GM19452 (cell line): ENCODE measurements around the gene MAJIN.

Experiments
- ATAC-seq: cut with Tn5 transposase; IDR thresholded peaks from one replicate; pipeline ENCODE4 v1.9.1; 2021; ENCODE audit not compliant: unreplicated experiment

The MAJIN gene

DNA sequence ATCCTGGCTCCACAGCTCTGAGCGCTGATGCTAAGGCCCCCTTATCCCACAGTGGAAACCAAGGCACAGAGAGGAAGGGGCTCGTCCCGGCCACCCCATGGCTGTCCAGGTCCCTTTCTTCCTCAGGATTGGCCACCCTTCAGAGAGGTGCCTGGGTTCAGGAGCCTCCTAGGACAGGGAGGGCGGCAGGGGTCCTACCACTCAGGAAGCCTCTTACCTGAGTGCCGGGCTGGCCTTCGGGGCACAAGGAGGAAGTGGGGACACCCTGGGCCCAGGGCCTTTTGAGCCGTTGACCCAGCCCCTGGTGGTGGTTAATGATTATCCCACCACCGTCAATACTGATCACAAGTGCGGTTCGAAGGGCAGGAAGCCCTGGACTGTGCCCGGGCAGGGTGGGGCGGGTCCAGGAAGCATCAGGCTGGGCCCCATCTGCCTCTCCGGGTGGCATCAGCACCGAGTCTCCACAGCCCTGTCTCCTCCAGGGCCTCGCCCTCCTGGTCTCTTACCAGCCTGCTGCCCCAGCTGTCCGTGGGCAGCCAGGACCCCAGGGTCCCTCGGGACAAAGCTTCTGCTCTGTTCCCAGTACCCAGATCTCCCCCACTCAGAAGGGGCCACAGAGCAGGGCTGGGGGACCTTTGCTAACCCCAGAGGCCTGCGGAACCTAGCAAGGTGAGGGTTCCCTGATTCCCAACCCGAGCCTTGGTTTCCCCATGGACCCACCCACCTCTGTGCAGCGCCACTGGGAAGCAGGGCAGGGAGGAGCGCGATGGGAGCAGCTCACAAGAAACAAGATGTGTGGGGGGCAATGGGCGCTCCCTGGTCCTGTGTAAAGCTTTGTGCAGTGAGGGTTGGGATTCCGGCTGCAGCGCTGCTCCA, 78.5 kb downstream of the MAJIN start:
- no peak for ATAC-seq

DNA sequence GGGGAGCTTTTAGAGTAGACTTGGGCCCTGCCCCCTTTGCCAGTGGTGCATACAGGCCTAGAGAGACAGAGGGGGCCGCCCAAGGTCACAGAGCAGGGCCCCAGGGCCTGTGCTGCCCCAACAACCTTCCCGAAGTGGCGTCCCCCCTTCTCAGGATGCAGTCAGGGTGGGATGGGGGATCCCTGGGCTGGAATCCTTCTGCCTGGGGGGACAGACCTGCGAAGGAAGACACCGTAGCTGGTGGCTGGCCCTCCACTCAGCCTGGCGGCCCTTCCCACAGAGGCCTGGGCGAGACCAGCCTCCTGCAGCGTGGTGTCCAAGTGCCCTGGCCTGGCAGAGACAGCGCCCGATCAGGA, 79.1 kb downstream of the MAJIN start:
- ATAC-seq = no peak

DNA sequence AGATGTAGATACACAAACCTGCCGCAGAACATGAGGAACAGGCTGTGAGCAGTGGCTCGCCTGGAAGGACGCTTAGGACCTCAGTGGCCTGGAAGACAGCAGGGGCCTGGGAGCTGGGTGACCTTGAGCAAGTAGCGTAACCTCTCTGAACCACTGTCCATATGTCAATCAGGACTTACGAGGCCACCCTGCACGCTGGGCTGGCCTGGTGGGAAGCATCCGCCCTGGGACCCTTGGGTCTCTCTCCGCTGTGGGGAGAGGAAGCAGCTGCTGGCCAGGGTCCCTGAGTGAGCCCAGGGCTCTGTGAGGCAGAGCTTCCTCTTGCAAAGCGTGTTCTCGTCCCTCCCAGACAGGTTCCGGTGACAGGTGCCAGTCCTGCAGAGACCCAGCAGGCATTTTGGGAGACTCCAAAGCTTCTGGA, 79.5 kb downstream of the MAJIN start:
- ATAC-seq = no peak

DNA sequence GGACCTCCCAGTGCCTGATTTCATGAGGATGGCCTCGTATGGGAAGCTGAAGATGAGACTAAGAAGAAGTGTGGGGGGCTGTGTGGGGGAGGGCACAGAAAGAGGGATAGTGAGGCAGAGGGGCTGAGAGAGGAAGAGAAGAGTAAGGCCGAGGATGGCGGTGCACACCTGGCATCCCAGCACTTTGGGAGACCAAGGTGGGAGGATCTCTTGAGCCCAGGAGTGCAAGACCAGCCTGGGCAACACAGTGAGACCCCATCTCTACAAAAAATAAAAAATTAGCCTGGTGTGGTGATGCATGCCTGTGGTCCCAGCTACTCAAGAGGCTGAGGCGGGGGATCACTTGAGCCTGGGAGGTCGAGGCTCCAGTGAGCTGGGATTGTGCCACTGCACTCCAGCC, 80.0 kb downstream of the MAJIN start:
- no peak for ATAC-seq

DNA sequence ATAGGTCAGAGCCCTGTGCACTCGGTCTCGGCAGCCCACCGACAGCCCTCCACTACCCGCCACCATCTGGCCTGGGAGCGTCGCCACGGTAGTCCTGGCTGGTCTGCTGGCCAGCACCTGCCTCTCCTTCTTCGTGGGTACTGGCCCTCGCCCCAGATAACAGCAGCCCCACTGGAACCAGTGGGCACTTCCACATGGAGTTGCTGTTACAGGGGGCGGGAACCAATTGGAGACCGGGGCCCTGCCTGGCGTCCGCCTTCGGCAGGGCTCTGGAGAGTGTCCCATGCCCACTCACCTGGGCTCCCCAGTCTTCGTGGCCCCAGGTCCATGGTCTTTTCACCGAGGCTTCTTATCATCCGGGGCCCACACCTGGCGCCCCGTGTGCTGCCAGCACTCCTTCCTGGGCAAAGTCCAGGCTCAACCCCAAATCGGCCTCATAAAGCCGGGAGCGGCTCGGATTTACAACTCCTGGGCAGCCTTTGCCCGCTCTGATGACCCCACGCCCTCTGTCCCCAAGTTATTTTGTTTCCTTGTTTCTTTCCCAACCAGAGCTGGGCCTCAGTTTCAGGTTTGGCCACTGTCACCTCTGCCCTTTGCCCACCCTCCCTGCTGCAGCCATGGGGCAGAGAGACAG, 80.6 kb downstream of the MAJIN start:
- ATAC-seq = no peak

DNA sequence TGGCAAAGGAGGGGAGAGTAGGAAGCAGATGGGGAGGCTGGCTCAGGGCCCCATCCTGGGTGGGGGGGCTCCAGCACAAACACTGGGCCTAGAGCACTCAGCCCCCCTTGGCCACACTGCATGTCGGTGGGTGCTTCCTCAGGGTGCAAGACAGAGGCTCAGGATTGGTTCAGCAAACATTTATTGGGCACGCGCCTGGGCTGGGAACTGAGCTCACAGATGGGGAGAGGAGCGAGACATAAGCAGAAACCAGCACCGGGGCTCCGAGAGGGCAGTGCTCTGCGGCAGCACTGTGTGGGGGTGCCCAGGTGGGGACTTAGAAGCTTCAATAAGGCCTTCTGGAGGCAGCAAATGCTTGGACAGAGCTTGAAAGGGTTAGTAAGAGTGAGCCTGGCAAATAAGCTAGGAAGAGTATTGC, 81.4 kb downstream of the MAJIN start:
- no peak for ATAC-seq

DNA sequence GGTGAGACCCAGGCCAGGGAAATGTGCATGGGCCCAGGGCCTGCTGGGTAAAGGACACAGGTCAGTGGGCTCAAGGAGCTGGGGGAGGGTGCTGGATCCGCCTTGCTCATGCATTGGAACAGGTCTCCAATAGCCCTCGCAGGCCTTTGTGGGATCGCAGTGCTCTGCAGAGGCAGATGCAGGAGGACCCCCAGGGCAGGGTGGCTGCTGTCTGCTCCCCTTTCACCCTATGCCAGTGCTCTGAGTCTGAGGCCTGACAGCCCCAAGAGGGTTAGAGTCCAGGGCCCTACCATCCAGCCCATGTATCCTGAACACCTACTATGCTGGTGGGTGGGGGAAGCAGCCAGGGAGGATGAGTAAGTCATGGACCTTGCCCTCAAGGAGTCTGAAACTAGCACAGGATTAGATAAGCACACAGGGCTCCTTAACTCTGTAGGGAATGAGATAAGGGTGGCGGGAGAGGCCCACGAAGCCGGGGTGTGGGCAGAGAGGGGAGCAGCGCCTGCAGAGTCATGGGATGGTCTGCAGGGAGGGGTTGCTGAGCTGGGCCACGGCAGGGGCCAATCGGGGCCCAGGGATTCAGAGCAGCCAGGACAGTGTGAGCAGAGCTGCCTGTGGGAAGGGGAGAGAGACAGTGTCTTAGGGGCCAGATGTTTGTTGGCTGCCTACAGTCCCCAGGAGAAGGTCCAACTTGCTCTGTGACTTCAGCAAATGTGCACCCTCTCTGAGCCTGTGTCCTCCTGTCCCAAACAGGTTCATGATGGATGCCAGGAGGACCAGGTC, 83.0 kb downstream of the MAJIN start:
- ATAC-seq = no peak

DNA sequence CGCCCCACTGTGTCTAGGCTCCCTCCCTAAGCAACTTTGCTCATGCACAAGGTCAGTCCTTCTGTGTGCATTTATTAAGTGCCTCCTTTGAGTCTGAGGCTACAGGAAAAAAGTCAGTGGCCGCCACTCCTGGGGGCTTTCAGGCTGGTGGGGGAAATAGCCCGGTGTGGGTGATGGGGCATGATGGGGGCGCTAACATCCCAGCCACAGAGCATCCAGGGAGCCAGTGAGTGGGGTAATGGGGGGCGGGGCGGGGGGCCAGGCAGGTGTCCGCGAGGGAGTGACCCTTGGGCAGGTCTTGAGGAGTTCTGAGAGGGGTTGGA, 83.5 kb downstream of the MAJIN start:
- no peak for ATAC-seq
